ENCODE data around the gene CCNF.
"Not testable (repeated sequence)": the region's sequence is repeated elsewhere in the genome, so short reads cannot be mapped to it uniquely, and the experiment has no call there.

The CCNF gene

GRCh38 chr16:2429771-2430663 lies 770 bp downstream of the CCNF start:
- DNase-seq: no peak

GRCh38 chr16:2432286-2432685 lies 3.0 kb downstream of the CCNF start:
- no peak for DNase-seq

DNA sequence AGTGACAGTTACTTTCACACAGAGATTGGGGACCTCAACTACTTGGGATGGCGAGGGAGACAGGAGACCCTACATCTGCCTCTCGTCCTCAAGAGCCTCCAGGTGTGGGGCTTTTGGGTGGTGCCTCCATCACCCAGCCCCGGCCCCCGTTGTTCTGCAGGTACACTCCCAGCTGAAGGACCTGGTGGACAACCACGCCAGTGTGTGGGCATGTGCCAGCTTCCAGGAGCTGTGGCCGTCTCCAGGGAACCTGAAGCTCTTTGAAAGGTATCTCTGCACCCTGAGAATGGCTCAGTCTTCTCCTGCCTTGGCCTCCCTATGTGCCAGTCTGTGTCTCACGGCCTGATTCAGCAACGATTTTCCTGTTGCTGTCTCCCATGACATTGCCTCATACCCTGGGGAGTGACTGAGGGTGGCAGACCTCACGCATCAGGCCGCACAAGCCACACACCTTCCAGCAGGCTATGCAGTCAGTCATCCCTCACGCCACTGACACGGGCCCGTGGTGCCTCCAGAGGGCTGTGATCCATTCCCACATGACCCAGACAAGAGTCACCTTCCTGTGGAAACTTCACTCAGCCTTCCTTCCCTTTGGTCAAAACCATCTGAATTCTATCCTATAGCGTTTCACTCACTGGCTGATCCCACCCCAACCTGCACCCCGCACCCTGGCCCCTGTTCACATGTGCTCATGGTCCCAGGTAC lies 3.7 kb downstream of the CCNF start:
- no peak for DNase-seq

- not testable (repeated sequence) for DNase-seq
Observed at GRCh38 chr16:2435236-2435635, 6.0 kb downstream of the CCNF start.

DNA sequence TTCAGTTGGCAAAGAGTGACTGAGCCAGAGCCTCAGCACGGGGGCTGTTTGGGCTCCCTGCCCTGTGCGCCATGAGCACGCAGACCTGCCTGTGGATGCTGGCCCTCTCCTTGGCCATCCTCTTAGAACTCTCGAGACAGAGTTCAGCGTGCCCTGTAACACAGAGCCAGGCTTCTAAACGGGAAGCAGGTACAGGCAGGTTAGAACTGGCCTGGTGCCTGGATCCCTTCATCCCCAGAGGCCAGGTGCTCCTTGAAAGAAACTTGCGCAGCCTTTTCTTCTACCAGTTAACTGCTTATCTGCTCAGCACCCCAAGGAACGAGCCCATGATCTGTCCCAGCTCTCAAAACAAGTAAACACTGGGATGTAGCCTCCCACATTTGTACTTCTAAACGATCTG lies 6.9 kb downstream of the CCNF start:
- no peak for DNase-seq

DNA sequence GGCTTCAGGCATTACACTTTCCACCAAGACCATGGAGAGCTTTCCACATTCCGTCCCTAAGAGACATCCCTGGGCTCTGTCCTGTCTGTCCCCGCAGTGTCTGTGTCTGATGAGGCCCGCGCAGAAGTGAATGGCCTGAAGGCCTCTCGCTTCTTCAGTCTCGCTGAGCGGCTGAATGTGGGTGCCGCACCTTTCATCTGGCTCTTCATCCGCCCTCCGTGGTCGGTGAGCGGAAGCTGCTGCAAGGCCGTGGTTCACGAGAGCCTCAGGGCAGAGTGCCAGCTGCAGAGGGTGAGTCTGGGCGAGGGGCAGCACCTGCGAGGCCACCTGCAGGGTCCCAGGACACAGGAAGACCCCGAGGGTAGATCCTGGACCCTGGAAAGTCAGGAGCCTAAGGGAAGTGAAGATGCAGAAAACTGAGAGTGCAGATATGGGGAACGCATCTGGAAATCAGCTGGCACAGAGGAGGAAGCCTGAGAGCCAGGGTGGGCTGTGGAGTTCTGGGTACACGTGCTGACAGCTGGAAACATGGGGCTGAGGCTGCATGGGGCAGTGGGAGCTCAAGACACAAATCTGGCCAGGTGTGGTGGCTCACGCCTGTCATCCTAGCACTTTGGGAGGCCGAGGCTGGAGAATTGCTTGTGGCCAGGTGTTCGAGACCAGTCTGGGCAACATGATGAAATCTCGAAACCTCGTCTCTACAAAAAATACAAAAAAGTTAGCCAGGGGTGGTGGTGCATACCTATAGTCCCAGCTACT lies 8.0 kb downstream of the CCNF start:
- no peak for DNase-seq

- DNase-seq: no peak
Observed at GRCh38 chr16:2438121-2438520, 8.9 kb downstream of the CCNF start.

- no peak for DNase-seq
Observed at GRCh38 chr16:2439598-2439997, 10.4 kb downstream of the CCNF start.

- DNase-seq: not testable (repeated sequence)
Observed at GRCh38 chr16:2441143-2441804, 12.0 kb downstream of the CCNF start.

GRCh38 chr16:2443555-2443954 lies 14.3 kb downstream of the CCNF start:
- no peak for DNase-seq

GRCh38 chr16:2447920-2448583 lies 18.8 kb downstream of the CCNF start:
- no peak for DNase-seq

- no peak for DNase-seq
Observed at GRCh38 chr16:2449118-2449517, 19.9 kb downstream of the CCNF start.

GRCh38 chr16:2450535-2450934 lies 21.3 kb downstream of the CCNF start:
- DNase-seq: no peak

DNA sequence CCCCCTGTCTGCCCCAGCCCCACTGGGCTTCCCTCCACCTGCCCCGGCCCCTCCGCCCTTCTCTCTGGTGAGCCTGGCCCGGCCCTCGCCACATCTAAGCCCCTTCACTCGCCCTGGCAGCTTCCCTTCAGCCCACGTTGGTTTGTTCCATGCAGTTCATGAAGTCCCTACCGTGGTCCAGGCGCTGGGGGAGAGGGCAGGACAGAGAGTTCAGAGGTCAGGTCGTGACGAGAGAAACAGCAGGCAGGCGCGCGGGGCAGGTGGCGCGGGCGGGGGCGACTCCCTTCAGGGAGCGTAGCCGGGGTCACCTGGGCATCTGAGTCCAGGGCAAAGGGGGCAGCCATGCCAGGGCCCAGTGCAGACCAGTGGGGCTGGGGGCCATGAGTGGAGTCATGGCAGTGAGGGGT lies 21.7 kb downstream of the CCNF start:
- DNase-seq: no peak

DNA sequence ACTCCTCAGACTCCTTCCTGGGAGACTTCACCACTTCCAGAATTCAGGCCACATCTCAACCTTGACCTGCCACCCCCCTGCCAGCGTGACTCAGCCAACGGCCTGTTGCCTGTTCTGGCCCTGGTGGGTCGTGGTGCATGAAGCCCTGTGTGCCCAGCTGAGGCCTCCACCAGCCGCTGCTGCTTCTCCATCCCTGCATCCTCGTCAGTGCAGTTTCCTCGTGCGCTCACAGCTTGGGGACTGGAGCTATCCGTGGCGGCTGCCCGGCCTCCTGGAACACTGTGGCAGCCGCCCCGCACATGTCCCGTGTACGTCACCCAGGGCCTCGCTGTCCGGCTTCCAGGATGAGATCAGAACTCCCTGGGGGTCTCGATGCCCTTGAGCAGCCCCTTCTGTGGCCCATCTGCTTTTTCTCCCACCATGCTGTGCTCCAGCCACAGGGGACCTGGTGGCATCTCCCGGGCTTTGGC lies 22.6 kb downstream of the CCNF start:
- no peak for DNase-seq

DNA sequence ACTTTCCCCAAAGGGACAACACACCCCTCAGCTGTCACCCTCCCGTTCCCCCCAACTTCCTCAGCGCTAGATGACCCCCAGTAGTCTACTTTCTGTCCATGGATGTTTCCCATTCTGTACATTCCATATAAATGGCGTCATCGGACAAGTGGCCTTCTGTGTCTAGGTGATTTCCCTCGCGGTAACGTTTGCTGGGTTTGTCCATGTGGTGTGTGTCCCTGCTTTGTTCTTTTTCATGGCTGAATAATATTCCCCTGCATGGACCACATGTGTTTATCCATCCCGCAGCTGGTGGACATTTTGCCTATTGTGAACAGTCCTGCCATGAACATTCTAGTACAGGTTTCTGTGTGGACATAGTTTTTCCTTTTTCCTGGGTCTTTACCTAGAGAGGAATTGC lies 23.4 kb downstream of the CCNF start:
- no peak for DNase-seq

- no peak for DNase-seq
Observed at GRCh38 chr16:2455081-2455845, 26.0 kb downstream of the CCNF start.

DNA sequence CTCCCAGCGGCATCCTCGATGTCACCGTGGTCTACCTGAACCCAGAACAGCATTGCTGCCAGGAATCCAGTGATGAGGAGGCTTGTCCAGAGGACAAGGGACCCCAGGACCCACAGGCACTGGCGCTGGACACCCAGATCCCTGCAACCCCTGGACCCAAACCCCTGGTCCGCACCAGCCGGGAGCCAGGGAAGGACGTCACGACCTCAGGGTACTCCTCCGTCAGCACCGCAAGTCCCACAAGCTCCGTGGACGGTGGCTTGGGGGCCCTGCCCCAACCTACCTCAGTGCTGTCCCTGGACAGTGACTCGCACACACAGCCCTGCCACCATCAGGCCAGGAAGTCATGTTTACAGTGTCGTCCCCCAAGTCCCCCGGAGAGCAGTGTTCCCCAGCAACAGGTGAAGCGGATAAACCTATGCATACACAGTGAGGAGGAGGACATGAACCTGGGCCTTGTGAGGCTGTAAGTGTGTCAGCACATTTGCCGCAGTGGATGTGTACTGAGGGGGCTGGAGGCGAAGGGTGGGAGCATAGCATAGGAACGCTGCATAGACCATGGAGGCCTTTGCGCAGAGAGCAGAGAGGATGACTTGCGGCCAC lies 27.4 kb downstream of the CCNF start:
- DNase-seq: no peak

DNA sequence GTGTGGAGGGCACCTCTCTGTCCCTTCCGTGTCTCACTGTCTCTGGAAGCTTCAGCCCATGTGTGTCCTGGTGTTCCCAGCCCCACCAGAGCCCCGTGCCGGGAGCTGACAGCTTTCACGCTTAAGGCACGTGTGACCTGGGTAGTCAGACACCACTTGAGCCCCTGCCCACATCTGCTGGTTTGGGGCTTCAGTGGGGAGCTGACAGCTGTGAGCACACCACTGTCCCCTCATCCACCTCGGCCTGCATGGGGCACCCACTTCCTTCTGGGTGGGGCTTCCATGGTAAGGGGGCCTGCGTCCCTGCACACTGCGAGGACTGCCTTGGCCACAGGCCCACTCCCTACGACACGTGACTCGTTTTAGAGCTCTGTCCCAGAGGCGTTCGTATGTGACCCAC lies 28.0 kb downstream of the CCNF start:
- DNase-seq: no peak

DNA sequence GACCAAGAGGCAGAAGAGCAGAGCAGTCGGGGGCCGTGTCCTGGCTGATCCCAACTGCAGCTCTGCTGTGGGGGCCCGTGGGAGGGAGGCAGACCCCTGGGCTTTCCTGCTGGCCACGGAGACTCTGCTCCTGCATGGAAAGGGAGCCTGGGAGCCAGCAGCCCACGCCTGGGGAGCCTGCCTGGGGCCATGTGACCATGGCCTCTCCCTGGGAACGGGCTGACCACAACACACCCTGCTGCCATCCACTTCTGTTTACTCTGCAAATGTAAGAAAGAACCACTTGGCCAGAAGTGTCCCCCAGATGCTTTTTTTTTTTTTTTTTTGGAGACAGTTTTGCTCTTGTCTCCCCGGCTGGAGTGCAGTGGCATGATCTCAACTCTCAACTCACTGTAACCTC lies 28.7 kb downstream of the CCNF start:
- no peak for DNase-seq

Measured in amniotic stem cell (primary cell).